Measurements from ENCODE around the gene GABPB1. TPM values are rescaled to one million over a fixed set of nuclear protein-coding genes. Genes with fewer than 3 reads are reported as not detected.

GABPB1 gene
- total RNA-seq, 2 donors from 2014 or later, result 13.0 to 27.8 TPM

DNA sequence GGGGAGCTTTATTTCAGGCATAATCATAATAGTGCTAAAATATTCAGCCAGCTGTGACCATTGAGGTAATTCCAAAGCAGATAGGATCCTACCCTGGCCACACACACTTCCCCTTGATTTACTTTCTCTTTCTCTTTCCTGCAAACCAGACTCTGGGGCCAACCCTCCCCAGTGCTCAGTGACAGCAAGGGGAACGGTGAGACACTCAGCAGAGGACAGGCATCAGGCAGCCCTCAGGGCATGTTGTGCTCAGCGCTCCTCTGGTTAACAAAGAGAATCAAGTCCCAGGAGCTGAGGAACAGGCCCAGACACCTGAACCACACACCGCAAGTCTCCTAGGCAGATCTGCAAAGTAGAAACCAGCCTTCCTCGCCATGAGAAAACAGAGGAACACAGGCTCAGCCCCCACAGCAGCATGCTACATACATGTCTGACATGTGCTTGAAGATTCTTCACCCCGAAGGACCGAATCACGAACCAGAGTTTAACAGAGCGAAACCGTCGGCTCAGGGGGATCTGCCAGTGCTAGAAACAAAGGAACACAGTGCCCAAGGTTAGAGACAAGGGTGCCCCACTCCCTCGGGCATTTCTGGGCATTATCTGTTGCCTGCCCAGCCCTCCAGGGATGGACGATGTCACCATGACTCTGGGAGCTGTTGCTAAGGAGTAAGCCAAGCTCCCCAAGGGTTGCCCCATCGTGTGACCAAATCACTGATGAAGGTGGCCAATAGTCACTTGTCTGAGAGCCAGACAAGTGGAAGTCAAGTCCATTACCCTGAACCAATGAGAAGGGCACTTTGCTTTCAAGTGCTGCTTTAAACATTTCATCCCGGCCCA lies 107.0 kb downstream of the GABPB1 start:
- Histone ChIP-seq H3K9me3 (no peaks in the 10 kb centered on the region), H3K4me3 (peak overlapping the region; percentile 19), H3K27ac (no peak overlapping the region), H3K36me3 (no peaks in the 10 kb centered on the region), H3K27me3 (replicated peaks; ENCODE audit: insufficient read depth) (no peaks in the 10 kb centered on the region), H3K4me1 (ENCODE audit: control insufficient read depth in 1 of 2, low read depth in 2 of 2) (no peaks in the 10 kb centered on the region)
- TF ChIP-seq, protein P1, sequence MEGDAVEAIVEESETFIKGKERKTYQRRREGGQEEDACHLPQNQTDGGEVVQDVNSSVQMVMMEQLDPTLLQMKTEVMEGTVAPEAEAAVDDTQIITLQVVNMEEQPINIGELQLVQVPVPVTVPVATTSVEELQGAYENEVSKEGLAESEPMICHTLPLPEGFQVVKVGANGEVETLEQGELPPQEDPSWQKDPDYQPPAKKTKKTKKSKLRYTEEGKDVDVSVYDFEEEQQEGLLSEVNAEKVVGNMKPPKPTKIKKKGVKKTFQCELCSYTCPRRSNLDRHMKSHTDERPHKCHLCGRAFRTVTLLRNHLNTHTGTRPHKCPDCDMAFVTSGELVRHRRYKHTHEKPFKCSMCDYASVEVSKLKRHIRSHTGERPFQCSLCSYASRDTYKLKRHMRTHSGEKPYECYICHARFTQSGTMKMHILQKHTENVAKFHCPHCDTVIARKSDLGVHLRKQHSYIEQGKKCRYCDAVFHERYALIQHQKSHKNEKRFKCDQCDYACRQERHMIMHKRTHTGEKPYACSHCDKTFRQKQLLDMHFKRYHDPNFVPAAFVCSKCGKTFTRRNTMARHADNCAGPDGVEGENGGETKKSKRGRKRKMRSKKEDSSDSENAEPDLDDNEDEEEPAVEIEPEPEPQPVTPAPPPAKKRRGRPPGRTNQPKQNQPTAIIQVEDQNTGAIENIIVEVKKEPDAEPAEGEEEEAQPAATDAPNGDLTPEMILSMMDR (IDR thresholded peaks at IDR 0.05), result no peak
- DNase-seq (ENCODE audit: low spot score) (no peak), ATAC-seq (ENCODE audit: insufficient number of reproducible peaks, low FRiP score, low read depth) (no peak)

DNA sequence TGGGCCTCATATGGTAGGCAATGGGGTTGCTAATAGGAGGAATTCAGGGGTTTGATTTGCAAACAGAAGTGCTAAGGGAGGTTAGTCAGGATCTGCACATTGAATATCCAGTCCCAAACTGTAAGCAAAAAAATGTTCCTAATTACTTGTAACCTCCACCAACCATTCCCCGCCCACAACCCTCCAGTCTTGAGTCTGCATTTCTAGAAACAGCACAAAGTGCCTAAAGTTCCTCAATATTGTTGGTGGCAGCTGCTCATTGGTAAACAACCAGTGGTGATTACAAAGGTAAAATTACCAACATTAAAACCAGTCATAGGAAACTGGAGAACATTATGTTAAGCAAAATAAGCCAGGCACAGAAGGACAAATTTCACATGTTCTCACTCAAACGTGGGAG lies 108.4 kb downstream of the GABPB1 start:
- Histone ChIP-seq H3K27me3 (replicated peaks; ENCODE audit: insufficient read depth) (no peaks in the 10 kb centered on the region), H3K9me3 (no peaks in the 10 kb centered on the region), H3K27ac (no peak overlapping the region), H3K4me3 (no peak overlapping the region), H3K4me1 (ENCODE audit: control insufficient read depth in 1 of 2, low read depth in 2 of 2) (no peaks in the 10 kb centered on the region), H3K36me3 (no peaks in the 10 kb centered on the region)
- DNase-seq (ENCODE audit: low spot score), result no peak
- TF ChIP-seq, protein P1 (IDR thresholded peaks at IDR 0.05), result no peak
- no peak for ATAC-seq (ENCODE audit: insufficient number of reproducible peaks, low FRiP score, low read depth)

DNA sequence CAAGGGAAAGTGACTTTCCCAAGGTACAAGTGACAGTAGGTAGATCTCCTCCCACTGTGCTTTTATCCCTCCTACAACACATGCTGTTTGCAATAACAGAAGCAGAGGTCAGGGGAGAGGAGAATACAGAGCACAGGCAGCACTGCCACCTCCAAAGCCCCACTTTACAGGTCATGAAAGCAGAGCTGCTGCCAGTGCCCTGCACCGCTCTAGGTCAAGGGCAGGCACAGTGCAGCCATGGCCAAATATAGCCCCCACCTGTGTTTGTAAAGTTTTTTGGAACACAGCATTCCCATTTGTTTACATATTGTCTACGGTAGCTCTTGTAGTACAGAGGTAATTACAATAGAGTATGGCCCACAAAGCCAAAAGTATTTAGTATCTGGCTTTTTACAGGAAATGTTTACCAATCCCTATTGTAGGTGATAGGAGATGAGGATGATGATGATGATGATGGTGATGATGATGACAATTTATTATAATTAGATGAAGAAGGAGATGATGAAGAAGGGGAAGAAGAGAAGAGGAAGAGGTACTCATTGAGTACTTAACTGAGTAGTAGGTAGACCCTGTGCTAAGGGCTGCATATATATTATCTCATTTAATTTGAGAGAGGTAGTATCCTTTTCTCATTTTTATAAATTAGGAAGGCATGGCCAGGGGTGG lies 109.9 kb downstream of the GABPB1 start:
- DNase-seq (ENCODE audit: low spot score) (no peak), ATAC-seq (ENCODE audit: insufficient number of reproducible peaks, low FRiP score, low read depth) (no peak)
- no peak overlapping the region for H3K27ac ChIP-seq
- no peaks in the 10 kb centered on the region for H3K36me3 ChIP-seq
- no peak overlapping the region for H3K4me3 ChIP-seq
- H3K27me3 ChIP-seq (replicated peaks; ENCODE audit: insufficient read depth), result no peaks in the 10 kb centered on the region
- H3K4me1 ChIP-seq (ENCODE audit: control insufficient read depth in 1 of 2, low read depth in 2 of 2), result no peaks in the 10 kb centered on the region
- TF ChIP-seq, protein P1 (IDR thresholded peaks at IDR 0.05), result no peak
- no peaks in the 10 kb centered on the region for H3K9me3 ChIP-seq

DNA sequence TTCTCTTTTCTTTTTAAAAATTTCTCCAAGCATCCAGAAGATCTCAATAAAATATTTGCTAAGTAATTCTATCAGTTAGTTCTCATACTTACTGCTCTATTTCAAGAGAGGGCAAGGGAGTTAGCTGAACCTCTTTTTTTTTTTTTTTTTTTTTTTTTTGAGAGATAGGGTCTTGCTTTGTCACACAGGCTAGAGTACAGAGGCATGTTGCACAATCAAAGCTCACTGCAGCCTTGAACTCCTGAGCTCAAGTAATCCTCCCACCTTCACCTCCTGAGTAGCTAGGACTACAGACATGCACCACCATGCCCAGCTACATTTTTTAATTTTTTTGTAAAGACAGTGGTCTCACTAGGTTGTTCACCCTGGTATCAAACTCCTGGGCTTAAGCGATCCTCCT lies 110.8 kb downstream of the GABPB1 start:
- Histone ChIP-seq H3K36me3 (no peaks in the 10 kb centered on the region), H3K27me3 (replicated peaks; ENCODE audit: insufficient read depth) (no peaks in the 10 kb centered on the region), H3K9me3 (no peaks in the 10 kb centered on the region), H3K4me1 (ENCODE audit: control insufficient read depth in 1 of 2, low read depth in 2 of 2) (no peaks in the 10 kb centered on the region), H3K27ac (no peak overlapping the region), H3K4me3 (no peak overlapping the region)
- no peak for ATAC-seq (ENCODE audit: insufficient number of reproducible peaks, low FRiP score, low read depth)
- no peak for DNase-seq (ENCODE audit: low spot score)
- TF ChIP-seq, protein P1 (IDR thresholded peaks at IDR 0.05), result no peak

DNA sequence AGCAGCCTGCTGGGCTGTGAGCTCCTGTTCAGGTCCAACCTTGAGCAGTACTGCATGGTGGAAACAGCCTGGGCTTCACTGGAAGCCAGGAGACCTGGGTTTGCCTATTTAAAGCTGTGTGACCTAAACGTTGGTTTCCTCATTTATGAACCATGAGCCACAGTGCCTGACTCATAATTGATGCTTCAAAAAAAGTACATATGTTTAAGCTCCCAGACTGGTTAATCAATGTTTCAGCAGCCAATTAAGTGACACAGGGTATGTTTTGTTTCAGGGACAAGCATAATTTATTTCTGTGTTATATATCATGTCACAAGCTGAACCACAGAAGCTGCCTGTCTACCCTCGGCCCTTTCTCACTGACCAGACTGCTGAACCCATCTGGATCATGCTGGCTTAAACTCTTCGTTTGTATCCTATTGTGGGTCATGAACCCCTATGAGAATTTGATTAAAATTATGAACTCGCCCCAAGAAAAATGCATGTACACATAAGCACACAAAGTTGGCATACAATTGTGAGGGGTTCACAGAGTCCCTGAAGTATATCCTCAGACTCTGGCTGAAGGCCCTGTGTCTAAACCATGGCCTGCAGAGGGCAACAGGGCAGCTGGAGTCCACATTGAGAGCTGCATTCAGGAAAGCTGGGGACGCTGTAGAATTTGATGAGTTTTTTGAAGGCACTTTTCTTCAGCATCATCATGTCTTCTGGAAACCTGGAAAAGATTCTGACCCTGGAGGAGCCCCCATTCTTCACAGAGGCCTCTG lies 113.1 kb downstream of the GABPB1 start:
- H3K4me3 ChIP-seq, result no peak overlapping the region
- ATAC-seq (ENCODE audit: insufficient number of reproducible peaks, low FRiP score, low read depth) (no peak), DNase-seq (ENCODE audit: low spot score) (no peak)
- no peaks in the 10 kb centered on the region for H3K4me1 ChIP-seq (ENCODE audit: control insufficient read depth in 1 of 2, low read depth in 2 of 2)
- H3K27me3 ChIP-seq (replicated peaks; ENCODE audit: insufficient read depth), result no peaks in the 10 kb centered on the region
- H3K36me3 ChIP-seq, result no peaks in the 10 kb centered on the region
- H3K9me3 ChIP-seq, result no peaks in the 10 kb centered on the region
- no peak overlapping the region for H3K27ac ChIP-seq
- TF ChIP-seq, protein P1 (IDR thresholded peaks at IDR 0.05), result no peak

Measured in thoracic aorta (tissue), 2 donors.